Measurements from ENCODE around the gene LAMA2.

The LAMA2 gene

DNA sequence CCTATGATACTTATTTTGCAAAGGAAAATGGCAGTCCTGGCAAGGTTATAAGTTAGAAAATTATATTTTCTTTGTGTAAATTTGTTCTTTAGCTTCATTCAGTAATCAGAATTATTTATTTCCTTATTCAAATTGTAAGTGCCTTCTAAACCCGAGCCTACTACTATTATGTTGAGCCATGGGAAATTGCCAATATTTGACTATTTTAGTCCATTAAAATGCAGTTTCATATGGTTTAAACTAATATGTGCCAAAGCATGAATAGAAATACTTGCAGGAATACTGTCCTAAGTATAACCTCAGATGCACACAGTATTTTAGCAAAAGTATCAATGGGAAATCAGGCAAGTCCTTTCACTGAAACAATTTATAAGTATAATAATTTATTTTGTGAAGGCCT is 228.4 kb downstream of the LAMA2 start:
- Histone ChIP-seq H3K27ac (no peak overlapping the region), H3K9me3 (ENCODE audit: severe bottlenecking) (no peaks in the 10 kb centered on the region), H3K4me3 (ENCODE audit: low read depth, low read length) (no peak overlapping the region), H3K36me3 (no peaks in the 10 kb centered on the region), H3K27me3 (ENCODE audit: insufficient read depth, low read depth, severe bottlenecking) (no peaks in the 10 kb centered on the region)
- TF ChIP-seq, protein P1, sequence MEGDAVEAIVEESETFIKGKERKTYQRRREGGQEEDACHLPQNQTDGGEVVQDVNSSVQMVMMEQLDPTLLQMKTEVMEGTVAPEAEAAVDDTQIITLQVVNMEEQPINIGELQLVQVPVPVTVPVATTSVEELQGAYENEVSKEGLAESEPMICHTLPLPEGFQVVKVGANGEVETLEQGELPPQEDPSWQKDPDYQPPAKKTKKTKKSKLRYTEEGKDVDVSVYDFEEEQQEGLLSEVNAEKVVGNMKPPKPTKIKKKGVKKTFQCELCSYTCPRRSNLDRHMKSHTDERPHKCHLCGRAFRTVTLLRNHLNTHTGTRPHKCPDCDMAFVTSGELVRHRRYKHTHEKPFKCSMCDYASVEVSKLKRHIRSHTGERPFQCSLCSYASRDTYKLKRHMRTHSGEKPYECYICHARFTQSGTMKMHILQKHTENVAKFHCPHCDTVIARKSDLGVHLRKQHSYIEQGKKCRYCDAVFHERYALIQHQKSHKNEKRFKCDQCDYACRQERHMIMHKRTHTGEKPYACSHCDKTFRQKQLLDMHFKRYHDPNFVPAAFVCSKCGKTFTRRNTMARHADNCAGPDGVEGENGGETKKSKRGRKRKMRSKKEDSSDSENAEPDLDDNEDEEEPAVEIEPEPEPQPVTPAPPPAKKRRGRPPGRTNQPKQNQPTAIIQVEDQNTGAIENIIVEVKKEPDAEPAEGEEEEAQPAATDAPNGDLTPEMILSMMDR (IDR thresholded peaks at IDR 0.05; ENCODE audit: low read depth, low read length), result no peak
- no peak for DNase-seq

DNA sequence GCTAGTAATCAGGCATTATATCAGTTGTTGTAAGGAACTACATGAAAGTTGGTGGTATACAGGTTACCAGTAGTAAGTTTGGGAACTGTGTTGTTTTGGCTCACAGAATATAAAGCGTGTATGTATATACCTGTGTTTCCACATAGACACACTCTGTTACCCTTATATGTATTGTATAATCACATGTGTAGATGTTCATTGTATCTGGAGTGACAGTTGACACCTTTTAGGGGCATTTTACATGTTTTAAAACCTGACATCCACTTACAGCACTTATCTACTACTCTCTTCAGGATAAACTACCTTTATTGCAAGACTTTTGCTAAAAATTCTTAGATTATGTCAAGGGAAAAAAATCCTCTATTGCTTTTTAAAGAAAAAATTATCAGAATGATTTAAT is 228.9 kb downstream of the LAMA2 start:
- Histone ChIP-seq H3K4me3 (ENCODE audit: low read depth, low read length) (no peak overlapping the region), H3K27ac (no peak overlapping the region)
- TF ChIP-seq, protein P1 (IDR thresholded peaks at IDR 0.05; ENCODE audit: low read depth, low read length), result no peak

DNA sequence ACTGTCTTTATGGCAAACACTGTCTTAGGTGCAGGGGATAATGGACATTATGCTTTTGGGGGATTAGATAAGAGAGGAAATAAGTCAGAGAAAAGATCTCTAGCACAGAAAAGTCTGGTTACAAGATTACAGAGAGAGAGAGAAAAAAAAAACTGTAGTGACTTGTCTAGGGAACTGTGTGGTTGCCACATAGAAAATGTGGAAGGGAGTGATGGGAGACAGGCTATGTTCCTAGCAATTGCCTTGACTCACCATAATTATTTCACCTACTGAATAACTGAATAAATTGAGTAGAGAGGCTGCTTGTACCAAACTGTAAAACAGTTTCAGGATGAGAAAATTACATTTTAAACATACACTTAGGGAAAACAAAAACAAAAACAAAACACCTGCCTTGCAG is 229.7 kb downstream of the LAMA2 start:
- H3K4me3 ChIP-seq (ENCODE audit: low read depth, low read length), result no peak overlapping the region

More for the DNA sequence above, 228.9 kb downstream of the LAMA2 start:
- H3K36me3 ChIP-seq, result no peaks in the 10 kb centered on the region
- no peaks in the 10 kb centered on the region for H3K27me3 ChIP-seq (ENCODE audit: insufficient read depth, low read depth, severe bottlenecking)
- DNase-seq, result no peak
- no peaks in the 10 kb centered on the region for H3K9me3 ChIP-seq (ENCODE audit: severe bottlenecking)

DNA sequence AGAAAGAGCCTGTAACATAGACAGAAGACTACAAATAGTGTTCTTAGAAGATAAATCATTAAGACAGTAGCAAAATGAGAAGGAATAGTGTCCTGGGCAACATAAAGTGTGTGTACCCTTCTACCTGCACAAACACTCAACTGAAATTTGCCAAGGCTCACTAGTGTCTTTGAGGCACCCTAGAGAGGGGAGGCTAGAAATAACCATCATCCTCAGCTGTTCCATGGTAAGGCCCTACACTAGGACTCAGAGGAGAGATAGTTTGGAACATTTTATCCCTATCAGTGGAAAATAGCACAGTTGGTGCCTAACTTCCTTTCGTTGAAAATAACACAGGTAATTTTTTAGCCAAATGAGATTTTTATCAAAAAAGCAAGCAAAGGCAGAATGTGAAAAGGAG is 230.7 kb downstream of the LAMA2 start:
- DNase-seq, result no peak
- Histone ChIP-seq H3K36me3 (no peaks in the 10 kb centered on the region), H3K4me3 (ENCODE audit: low read depth, low read length) (no peak overlapping the region), H3K27me3 (ENCODE audit: insufficient read depth, low read depth, severe bottlenecking) (no peaks in the 10 kb centered on the region), H3K27ac (no peak overlapping the region), H3K9me3 (ENCODE audit: severe bottlenecking) (no peaks in the 10 kb centered on the region)
- TF ChIP-seq, protein P1 (IDR thresholded peaks at IDR 0.05; ENCODE audit: low read depth, low read length), result no peak

More for the DNA sequence above, 229.7 kb downstream of the LAMA2 start:
- DNase-seq, result no peak
- Histone ChIP-seq H3K36me3 (no peaks in the 10 kb centered on the region), H3K27me3 (ENCODE audit: insufficient read depth, low read depth, severe bottlenecking) (no peaks in the 10 kb centered on the region), H3K9me3 (ENCODE audit: severe bottlenecking) (no peaks in the 10 kb centered on the region), H3K27ac (no peak overlapping the region)
- TF ChIP-seq, protein P1 (IDR thresholded peaks at IDR 0.05; ENCODE audit: low read depth, low read length), result no peak

DNA sequence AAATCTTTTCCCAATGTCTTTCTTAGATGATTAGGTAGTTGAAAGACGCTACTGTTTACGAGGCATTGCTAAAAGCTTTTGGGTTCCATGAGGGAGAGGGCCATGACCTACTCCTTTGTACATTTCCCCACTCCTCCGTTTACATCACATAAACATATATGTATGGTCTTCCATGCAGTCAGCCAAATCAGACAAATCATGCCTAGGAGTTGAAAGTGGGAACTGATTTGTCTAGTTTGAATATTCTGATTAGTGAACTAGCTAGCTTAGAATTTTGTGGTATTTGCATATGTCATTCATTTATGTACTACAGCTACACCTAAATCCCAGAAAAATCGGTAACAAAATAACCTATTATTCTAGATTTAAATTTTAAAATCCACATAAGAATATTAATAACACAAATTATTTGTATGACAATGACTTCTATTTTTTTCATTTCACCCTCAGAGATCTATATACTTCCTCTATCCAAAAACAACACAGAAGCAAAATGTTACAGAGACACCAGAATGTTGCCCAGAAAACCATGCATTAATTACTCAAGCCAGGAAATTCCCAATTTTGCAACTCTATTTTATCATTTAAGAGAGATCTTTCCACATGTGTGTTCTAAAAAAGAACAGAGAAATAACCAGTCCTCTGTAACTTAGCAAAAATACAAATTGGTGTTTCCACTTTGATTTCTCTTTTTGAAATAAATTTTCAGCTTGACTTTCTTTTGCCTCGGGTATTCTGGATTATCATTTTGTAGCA is 231.9 kb downstream of the LAMA2 start:
- Histone ChIP-seq H3K27ac (no peak overlapping the region), H3K27me3 (ENCODE audit: insufficient read depth, low read depth, severe bottlenecking) (no peaks in the 10 kb centered on the region), H3K36me3 (no peaks in the 10 kb centered on the region), H3K4me3 (ENCODE audit: low read depth, low read length) (no peak overlapping the region), H3K9me3 (ENCODE audit: severe bottlenecking) (no peaks in the 10 kb centered on the region)
- no peak for DNase-seq
- TF ChIP-seq, protein P1 (IDR thresholded peaks at IDR 0.05; ENCODE audit: low read depth, low read length), result no peak

DNA sequence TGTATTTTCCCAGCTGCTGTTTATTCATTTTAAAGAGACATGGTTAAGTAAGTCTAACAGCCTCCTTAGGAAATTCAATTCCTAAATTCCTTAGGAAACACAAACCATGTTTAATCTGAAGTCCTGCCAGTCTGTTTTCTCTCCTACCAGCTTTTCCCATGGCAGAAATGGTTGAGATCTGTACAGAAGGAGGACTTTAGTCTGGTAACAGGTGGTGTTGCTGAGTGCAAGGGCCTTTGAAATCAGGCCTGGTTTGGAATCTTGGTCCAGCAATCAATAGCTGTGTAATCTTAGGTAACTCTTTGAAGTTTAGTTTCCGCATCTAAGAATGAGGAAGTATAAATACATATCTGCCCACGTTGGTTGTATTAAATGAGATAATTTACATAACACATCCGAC is 232.5 kb downstream of the LAMA2 start:
- DNase-seq, result no peak
- H3K4me3 ChIP-seq (ENCODE audit: low read depth, low read length), result no peak overlapping the region
- TF ChIP-seq, protein P1 (IDR thresholded peaks at IDR 0.05; ENCODE audit: low read depth, low read length), result no peak
- no peak overlapping the region for H3K27ac ChIP-seq
- H3K27me3 ChIP-seq (ENCODE audit: insufficient read depth, low read depth, severe bottlenecking), result no peaks in the 10 kb centered on the region
- H3K9me3 ChIP-seq (ENCODE audit: severe bottlenecking), result no peaks in the 10 kb centered on the region
- H3K36me3 ChIP-seq, result no peaks in the 10 kb centered on the region

Data from WERI-Rb-1 (cell line).